GM18507 (cell line): ENCODE results near the gene HERC2.
A peak's percentile ranks its signal among the peaks of the same experiment; 100 is the strongest.
"Not testable (repeated sequence)": the region's sequence is repeated elsewhere in the genome, so short reads cannot be mapped to it uniquely, and the experiment has no call there.

Source experiments
- DNase-seq: peaks from one replicate; pipeline ENCODE4 v3.0.0; 2011; ENCODE audit warnings: low read depth; ENCODE audit not compliant: insufficient read length; ENCODE audit errors: extremely low spot score
- FAIRE-seq: peaks from 2 replicates; lab custom pipeline; 2011; peaks lifted over from hg19 to GRCh38; lab: Jason Lieb, UNC

HERC2 gene

GRCh38 chr15:28281876-28282275 is 40.1 kb downstream of the HERC2 start:
- FAIRE-seq (no peak), DNase-seq (no peak)

GRCh38 chr15:28274635-28275034 is 47.3 kb downstream of the HERC2 start:
- no peak for FAIRE-seq
- no peak for DNase-seq

- DNase-seq: no peak
- no peak for FAIRE-seq
Measured at GRCh38 chr15:28273873-28274610, 47.9 kb downstream of the HERC2 start.

GRCh38 chr15:28273468-28273867 is 48.5 kb downstream of the HERC2 start:
- DNase-seq: no peak
- FAIRE-seq: no peak

- no peak for DNase-seq
- FAIRE-seq: no peak
Measured at GRCh38 chr15:28272587-28272986, 49.4 kb downstream of the HERC2 start.

- DNase-seq (no peak), FAIRE-seq (no peak)
Measured at GRCh38 chr15:28271697-28272260, 50.2 kb downstream of the HERC2 start.

DNA sequence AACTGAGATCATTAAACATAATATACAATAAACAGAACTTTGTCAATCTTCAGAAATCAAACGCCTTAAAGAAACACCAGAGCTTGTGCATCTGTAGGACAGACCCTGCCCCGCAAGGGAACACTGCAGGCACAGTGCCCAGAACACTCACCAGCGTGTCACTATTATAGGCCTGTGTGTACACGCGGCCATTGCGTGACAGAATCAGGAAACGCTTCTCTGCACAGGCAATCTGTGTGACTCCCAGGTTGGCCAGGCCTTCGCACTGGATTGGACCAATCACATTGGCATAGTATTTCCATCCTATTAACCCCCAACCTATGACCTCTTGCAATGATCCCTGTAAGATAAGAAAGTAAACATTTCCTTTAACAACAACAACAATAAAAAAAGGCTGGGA is 52.9 kb downstream of the HERC2 start:
- FAIRE-seq (no peak), DNase-seq (no peak)

DNA sequence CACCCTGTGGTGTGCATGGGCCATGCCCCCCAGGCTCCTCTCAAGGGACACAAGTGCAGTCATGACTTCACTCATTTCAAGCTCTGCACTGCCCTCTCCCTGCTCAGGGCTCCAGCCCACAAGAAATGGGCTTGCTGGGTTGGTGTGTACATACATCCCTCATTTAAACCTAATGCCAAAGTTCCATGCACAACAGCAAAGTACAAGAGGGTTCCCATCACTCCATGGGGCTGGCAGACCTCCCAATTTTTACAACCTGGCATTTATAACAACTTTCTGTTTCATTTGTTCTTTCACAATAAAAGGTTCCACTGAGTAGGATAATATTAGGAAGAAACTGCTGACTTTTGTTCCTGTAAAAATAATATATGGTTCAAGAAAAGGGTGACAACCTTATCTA is 54.3 kb downstream of the HERC2 start:
- FAIRE-seq (no peak), DNase-seq (no peak)

DNA sequence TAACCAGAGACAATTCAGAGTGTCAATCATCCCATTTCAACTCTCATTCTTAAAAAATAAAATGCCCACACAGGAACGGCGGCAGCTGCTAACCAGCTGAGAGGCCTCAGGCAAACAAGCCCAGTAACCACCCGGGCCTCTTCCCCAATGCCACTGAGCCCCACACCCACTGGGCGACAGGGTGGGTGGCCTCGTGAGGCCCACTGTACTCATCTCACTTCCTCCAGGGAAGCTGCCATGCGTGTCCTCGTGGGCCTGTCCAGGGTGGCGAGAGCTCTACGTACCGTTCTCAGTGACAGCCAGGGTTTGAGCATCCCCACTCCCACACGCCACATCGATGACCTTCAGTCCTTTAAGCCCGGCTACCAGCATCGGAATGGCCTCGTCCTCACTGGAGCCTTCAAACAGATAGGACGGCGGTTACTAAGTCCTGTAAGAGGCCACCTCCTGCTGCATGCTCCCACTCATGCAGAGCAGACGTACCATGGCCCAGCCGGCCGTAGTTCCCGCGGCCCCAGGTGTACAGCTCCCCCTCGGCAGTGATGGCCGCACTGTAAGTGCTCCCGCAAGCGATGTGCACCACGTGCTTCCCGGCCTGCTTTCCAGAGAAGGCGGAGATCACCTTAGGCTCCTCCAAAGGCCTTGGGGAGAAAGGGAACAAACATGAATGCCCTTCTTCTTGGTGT is 56.5 kb downstream of the HERC2 start:
- FAIRE-seq: no peak

GRCh38 chr15:28264166-28264565 is 57.8 kb downstream of the HERC2 start:
- DNase-seq: no peak
- FAIRE-seq: no peak

More for the DNA sequence above, 56.5 kb downstream of the HERC2 start:
- DNase-seq: no peak

GRCh38 chr15:28262438-28262837 is 59.5 kb downstream of the HERC2 start:
- no peak for DNase-seq
- FAIRE-seq: no peak

DNA sequence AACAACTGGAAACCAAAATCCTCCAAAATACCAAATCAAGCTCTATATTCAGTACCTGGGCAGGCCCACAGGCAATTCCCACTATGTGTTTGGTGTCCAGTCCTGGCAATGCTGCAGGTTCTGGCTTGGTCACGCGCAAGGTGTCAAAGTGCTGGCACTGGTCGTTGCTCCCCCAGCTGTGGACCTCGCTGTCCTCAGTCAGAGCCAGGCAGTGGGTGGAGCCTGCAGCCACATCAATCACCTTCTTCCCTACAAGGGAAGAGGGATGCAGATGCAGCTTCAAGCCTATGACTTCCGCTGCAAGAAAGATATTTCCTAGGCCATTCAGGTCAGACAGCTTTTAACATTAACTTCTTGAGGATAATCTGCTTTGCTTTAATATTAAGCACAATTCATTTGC is 61.3 kb downstream of the HERC2 start:
- FAIRE-seq (no peak), DNase-seq (no peak)

- no peak for DNase-seq
- no peak for FAIRE-seq
Measured at GRCh38 chr15:28260317-28260716, 61.7 kb downstream of the HERC2 start.

- DNase-seq (no peak), FAIRE-seq (no peak)
Measured at GRCh38 chr15:28255965-28256364, 66.0 kb downstream of the HERC2 start.

DNA sequence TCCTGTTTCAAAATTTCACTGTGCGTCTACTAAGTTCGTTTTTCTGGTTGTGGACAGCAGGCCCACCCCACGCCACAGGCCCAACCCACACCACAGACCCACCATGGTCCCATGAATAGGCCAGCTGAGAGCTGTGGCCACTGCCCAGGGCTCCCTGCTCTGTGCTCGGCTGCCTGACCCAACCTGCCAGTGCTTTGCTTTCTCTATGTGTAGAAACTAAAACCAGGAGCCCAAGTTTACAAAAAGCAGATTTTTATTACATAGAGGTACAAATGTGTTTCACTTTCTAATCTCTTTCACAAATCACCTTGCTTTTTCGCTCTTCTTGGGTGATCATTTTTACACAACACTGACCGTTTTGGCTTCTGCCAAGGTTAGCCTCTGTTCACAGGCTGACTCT is 69.1 kb downstream of the HERC2 start:
- no peak for DNase-seq

GRCh38 chr15:28246605-28247004 is 75.4 kb downstream of the HERC2 start:
- no peak for FAIRE-seq
- DNase-seq: no peak

More for the DNA sequence above, 69.1 kb downstream of the HERC2 start:
- FAIRE-seq: peak; percentile 49

DNA sequence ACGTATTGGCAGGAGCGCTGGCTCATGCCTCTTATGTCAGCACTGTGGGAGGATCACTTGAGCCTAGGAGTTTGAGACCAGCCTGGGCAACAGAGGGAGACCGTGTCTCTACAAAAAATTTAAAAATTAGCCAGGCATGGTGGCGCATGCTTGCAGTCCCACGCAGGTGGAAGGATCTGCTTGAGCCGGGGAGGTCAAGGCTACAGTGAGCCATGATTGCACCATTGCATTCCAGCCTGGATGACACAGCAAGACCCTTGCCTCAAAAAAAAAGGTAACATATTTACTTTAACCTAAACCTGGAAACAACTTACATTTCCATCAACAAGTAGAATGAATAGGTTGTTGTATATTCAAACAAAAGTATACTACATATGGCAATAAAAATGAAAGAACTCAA is 78.1 kb downstream of the HERC2 start:
- no peak for FAIRE-seq
- no peak for DNase-seq

DNA sequence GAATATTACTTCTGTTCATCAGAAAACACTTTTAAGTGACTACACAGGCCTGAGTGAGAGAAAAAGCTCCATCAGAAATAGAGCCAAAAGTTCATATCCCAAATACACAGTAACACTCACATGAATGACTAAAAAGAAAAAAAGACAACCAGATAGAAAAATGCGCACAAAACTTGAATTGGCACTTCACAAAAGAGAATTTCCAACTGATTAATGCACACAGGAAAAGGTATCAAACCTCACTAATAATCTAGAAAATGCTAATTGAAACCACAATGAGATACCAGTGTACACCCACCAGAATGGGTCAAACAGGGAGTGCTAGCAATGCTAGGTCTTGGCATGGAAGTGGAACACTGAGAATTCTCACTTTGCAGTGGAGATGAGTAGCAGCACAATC is 78.6 kb downstream of the HERC2 start:
- no peak for FAIRE-seq
- no peak for DNase-seq

DNA sequence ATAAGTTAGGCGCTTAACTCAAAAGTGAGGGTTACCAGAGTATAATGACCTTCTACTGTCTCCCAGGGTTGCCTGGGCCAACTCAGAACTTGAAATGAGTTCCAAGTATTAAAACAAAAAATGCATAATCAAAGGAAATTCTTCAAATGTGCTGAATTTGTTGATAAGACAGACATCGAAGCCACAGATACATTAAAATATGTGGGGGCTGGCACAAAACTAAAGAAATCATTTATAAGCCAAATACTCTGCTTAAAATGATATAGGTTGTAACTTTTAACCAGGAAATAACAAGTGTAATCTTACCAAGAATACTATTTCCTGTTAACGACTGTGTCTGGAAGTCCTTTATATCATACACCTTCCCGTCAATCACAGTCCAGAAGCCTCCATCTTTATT is 83.7 kb downstream of the HERC2 start:
- DNase-seq, FAIRE-seq: not testable (repeated sequence)

DNA sequence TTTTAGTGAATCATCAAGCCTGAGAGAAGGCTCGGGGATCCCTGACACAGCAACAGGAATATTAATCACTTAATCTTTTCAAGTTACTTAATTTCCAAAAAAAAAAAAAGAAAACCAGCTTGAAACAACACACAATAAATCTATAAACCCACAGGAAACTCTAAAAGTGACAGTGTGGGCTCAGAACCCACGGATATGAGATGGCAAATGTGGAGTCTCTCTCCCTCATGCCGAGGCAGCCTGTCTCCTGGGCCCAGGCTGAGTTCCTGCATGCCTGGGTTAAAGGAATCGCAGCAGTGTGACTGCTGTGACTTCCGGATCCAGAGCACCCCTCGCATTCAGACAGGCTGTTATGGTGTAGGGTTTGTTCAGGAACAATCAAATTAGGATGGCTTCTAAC is 90.2 kb downstream of the HERC2 start:
- FAIRE-seq, DNase-seq: not testable (repeated sequence)

DNA sequence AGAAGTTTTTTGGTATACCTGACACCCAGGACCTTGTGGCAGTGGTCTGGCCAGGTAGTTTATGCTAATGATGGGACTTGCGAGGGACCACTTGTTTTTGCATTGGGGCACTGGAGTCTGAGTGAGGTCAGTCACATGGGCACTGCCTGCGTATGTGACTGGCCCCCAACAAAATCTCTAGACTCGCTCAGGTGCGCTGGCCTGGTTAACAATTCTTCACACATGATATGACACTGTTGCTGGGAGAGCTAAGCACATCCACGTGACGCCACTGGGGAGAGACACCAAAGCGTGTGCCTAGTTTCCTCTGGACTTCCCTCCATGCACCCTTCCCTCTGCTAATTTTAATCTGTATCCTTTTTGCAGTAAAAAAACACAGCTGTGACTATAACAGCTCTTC is 90.6 kb downstream of the HERC2 start:
- not testable (repeated sequence) for FAIRE-seq, DNase-seq
